PC-9 (cell line): ENCODE data around the gene REPS2.

Experiments used
- EZH2 ChIP-seq: fragments of 200-600 bp; sonication (generic); IDR thresholded peaks from 2 replicates; pipeline ENCODE4 v1.8.0; 2017; ENCODE audit warnings: antibody characterized with exemption, low read depth
- TF ChIP-seq, protein P1 (sequence below): fragments of 200-600 bp; sonication (generic); conservative IDR thresholded peaks from 2 replicates; pipeline ENCODE4 v1.6.1; 2017; ENCODE audit warnings: mixed run types, antibody characterized with exemption, mild to moderate bottlenecking, moderate library complexity

DNA sequence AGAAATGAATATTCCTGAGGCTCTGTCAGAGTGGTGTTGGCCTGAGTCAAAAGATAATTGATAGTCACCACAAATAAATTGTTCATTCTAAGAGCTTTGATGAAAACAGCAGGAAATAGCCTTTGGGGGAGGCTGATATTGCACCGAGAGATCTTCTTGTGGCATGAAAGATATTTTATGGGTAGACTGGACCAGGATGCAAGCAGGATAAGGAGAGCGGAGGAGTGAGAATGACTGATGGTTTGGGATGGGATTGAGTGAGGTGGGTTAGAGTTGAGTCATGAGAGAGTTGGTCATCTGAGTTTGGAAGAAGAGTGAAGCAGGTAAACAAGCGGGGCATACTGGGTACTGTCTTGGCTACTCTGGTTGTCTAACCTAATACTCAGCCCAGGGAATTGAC lies 88.7 kb downstream of the REPS2 start:
- TF ChIP-seq, protein P1, sequence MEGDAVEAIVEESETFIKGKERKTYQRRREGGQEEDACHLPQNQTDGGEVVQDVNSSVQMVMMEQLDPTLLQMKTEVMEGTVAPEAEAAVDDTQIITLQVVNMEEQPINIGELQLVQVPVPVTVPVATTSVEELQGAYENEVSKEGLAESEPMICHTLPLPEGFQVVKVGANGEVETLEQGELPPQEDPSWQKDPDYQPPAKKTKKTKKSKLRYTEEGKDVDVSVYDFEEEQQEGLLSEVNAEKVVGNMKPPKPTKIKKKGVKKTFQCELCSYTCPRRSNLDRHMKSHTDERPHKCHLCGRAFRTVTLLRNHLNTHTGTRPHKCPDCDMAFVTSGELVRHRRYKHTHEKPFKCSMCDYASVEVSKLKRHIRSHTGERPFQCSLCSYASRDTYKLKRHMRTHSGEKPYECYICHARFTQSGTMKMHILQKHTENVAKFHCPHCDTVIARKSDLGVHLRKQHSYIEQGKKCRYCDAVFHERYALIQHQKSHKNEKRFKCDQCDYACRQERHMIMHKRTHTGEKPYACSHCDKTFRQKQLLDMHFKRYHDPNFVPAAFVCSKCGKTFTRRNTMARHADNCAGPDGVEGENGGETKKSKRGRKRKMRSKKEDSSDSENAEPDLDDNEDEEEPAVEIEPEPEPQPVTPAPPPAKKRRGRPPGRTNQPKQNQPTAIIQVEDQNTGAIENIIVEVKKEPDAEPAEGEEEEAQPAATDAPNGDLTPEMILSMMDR = no peak
- TF ChIP-seq EZH2 = no peak
